IPS DF 6.9 (cell line): ENCODE data around the gene TBX6.
"Not testable (repeated sequence)": the region's sequence is repeated elsewhere in the genome, so short reads cannot be mapped to it uniquely, and the experiment has no call there.

Experiments
- DNase-seq: peaks from one replicate; pipeline ENCODE4 v3.0.0-alpha.2; 2013; ENCODE audit warnings: low read depth, low spot score
- H3K27ac ChIP-seq: one replicate; pipeline ENCODE4 v1.5.1; 2013; ENCODE audit warnings: low read length, control low read depth
- H3K27me3 ChIP-seq: 2 replicates; pipeline ENCODE4 v1.6.1; 2013; ENCODE audit warnings: mild to moderate bottlenecking, low read length; ENCODE audit not compliant: control insufficient read depth, insufficient read depth
- H3K36me3 ChIP-seq: 2 replicates; pipeline ENCODE4 v1.6.1; 2013; ENCODE audit warnings: low read length; ENCODE audit not compliant: control insufficient read depth, insufficient read depth
- H3K4me1 ChIP-seq: 2 replicates; pipeline ENCODE4 v1.6.1; 2013; ENCODE audit warnings: low read length; ENCODE audit not compliant: control insufficient read depth, insufficient read depth
- H3K4me3 ChIP-seq: 2 replicates; pipeline ENCODE4 v1.5.1; 2013; ENCODE audit warnings: mild to moderate bottlenecking, low read length
- H3K9me3 ChIP-seq: 2 replicates; pipeline ENCODE4 v1.6.1; 2013; ENCODE audit warnings: low read length, inconsistent platforms; ENCODE audit not compliant: control insufficient read depth, insufficient read depth
- WGBS: extraction: QIAGEN DNeasy Blood & Tissue Kit; methylation state at CpG from one replicate; pipeline ENCODE4 v1.1.7; 2013; ENCODE audit warnings: mixed read lengths, missing lambda C conversion rate; ENCODE audit not compliant: insufficient read length, insufficient coverage; 5-methylcytosine and 5-hydroxymethylcytosine counted together

TBX6 gene

DNA sequence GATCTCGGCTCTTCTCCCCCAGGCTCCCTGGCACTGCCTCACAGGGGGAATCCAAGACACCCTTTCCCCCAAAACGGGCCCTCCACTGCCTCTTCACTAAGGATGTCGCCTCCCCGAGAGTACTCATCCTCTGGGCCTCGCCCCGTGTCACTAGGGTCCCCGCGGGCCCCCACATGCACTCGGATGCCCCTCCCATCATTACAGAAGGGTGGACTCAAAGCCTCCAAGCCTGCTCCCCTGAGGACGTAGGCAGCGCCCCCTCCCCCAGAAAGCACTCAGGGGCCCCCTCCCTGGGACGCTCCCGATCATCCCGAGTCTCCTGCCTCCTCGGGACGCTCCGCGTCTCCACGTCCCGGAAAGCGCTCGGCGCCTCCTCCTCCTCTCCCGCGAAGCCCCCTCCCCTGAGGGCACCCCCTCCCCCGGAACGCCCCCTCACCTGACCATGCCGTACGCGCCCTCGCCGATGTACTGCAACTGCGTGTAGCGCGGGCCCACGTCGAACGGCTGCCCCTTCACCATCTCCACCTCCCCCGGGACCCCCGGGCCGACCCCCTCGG is 31.0 kb upstream of the TBX6 start:
- no CpG with 5 or more reads among the region's 42 CpGs for WGBS
- Histone ChIP-seq H3K27ac (no peak overlapping the region), H3K4me1 (no peaks in the 10 kb centered on the region), H3K4me3 (peak overlapping the region; percentile 70; the same call in 1 of the 2 replicates), H3K36me3 (peaks cover 2% of the 10 kb centered on the region; the same call in 1 of the 2 replicates), H3K9me3 (no peaks in the 10 kb centered on the region), H3K27me3 (no peaks in the 10 kb centered on the region)
- no peak for DNase-seq

DNA sequence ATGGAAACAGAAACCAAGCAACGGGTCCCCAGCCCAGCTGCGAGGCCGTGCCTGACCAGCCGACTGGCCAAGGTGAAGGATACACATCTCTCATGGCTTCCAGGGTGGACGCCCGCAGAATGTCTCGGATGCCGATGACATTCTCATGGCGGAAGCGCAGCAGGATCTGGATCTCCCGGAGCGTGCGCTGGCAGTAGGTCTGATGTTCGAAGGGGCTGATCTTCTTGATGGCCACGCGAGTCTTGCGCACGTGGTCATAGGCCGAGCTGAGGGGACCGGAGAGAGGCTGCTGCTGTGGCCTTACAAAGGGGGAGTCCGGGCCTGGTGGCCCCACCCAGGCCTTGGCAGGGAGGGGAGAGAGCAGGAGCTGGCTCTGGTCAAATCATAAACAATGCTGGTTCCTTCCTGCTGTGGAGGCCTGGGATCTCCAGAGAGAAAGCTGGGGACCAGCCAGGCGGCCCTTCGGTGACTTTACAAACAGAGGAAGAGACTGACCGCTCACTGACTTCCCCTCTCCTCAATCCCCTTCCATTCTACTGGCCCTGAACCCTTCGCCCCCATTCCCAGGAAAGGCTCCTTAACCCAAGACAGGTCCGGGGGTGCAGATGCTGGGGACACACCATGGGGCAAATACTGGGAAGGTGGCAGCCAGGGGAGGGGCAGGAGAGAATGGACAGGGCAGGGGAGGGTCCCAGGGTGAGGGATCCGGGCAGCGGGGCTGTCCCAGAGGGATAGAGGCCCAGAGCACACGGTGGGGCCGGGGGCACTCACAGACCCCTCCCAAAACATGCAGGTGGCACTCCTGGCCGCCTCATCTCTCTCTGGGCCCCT is 30.2 kb upstream of the TBX6 start:
- Histone ChIP-seq H3K27me3 (no peaks in the 10 kb centered on the region), H3K4me1 (no peaks in the 10 kb centered on the region), H3K27ac (no peak overlapping the region), H3K36me3 (peaks cover 4% of the 10 kb centered on the region; the same call in 1 of the 2 replicates), H3K4me3 (peak overlapping the region; percentile 70; the same call in 1 of the 2 replicates), H3K9me3 (no peaks in the 10 kb centered on the region)
- no CpG with 5 or more reads among the region's 31 CpGs for WGBS
- DNase-seq: no peak

DNA sequence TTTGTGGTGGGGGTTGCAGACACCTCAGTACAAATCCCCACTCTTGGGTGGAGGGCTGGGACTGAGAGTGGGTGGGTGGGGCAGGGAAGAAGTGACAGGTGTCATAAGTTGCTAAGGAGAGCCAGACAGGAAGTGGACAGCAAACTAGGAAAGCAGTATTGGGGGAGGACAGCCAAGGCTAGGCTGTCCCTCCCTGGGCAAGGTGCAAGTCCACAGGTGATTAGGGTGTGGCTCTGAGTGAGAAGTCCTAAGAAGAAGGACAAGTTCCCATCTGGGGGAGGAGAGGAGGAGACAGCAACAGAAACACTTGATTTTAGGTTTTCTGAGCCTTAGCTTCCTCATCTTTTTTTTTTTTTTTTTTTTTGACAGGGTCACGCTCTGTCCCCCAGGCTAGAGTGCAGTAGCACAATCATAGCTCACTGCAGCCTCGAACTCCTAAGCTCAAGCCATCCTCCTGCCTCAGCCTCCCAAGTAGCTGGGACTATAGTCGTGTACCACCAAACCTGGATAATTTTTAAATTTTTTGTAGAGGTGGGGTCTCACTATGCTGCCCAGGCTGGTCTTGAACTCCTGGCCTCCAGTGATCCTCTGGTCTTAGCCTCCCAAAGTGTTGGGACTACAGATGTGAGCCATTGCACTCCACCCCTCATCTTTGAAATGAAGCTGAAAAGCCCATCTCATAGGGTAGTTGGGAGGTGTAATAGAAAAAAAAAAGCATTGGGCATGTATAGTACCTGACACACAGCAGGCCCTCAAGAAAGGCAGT is 28.8 kb upstream of the TBX6 start:
- no peak for DNase-seq
- Histone ChIP-seq H3K4me1 (no peaks in the 10 kb centered on the region), H3K4me3 (no peak overlapping the region), H3K36me3 (peaks cover 4% of the 10 kb centered on the region; the same call in 1 of the 2 replicates), H3K9me3 (no peaks in the 10 kb centered on the region), H3K27ac (no peak overlapping the region), H3K27me3 (no peaks in the 10 kb centered on the region)
- no CpG with 5 or more reads among the region's 3 CpGs for WGBS

DNA sequence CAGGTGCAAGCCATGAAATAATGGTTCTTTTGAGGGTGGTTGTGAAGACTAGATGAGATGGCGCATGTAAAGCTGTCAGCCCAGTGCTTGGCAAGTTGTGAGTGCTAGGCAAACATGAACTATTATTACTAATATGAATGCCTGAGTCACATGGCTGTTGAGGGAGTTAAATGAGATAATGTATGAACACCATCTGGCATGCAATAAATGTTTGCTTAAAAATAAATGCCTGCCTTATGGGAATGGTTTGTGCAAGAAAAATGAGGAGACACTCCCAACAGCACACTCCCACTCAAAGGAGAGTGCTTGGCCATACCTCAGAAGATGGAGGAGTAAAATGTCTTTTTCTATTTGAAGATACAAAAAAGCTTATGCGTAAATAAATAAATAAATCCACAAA is 27.7 kb upstream of the TBX6 start:
- no peaks in the 10 kb centered on the region for H3K27me3 ChIP-seq
- H3K4me1 ChIP-seq: no peaks in the 10 kb centered on the region
- H3K36me3 ChIP-seq: peaks cover 4% of the 10 kb centered on the region; the same call in 1 of the 2 replicates
- H3K4me3 ChIP-seq: no peak overlapping the region
- no peaks in the 10 kb centered on the region for H3K9me3 ChIP-seq
- no CpG with 5 or more reads among the region's 2 CpGs for WGBS
- no peak overlapping the region for H3K27ac ChIP-seq
- DNase-seq: no peak

DNA sequence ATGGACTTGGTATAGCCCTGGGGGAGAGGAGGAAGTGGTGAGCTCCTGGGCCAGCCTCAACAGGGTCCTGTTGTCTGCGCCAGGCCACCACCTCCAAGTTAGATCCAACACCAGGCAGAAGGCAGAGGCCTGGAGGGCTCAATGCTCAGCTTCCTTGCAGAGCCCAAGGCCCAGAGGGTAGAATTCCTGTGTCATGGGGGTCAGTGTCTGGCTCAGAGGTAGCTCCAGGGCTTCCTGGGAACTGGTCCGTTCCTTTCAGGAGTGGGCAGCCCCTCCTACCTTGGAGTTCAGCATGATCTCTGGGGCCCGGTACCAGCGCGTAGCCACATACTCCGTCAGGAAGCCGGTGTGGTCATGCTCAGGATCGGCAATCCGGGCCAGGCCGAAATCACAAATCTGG is 26.0 kb upstream of the TBX6 start:
- no peak overlapping the region for H3K27ac ChIP-seq
- H3K27me3 ChIP-seq: no peaks in the 10 kb centered on the region
- no CpG with 5 or more reads among the region's 10 CpGs for WGBS
- peaks cover 4% of the 10 kb centered on the region; the same call in 1 of the 2 replicates for H3K36me3 ChIP-seq
- DNase-seq: no peak
- H3K9me3 ChIP-seq: no peaks in the 10 kb centered on the region
- H3K4me3 ChIP-seq: no peak overlapping the region
- no peaks in the 10 kb centered on the region; the same call in 1 of the 2 replicates for H3K4me1 ChIP-seq

GRCh38 chr16:30116291-30117207 is 24.8 kb upstream of the TBX6 start:
- no peak overlapping the region for H3K27ac ChIP-seq
- H3K4me3 ChIP-seq: no peak overlapping the region
- WGBS: no CpG with 5 or more reads among the region's 16 CpGs
- H3K4me1 ChIP-seq: no peaks in the 10 kb centered on the region; the same call in 1 of the 2 replicates
- peaks cover 4% of the 10 kb centered on the region; the same call in 1 of the 2 replicates for H3K36me3 ChIP-seq
- no peak for DNase-seq
- H3K9me3 ChIP-seq: no peaks in the 10 kb centered on the region
- H3K27me3 ChIP-seq: no peaks in the 10 kb centered on the region

- Histone ChIP-seq H3K9me3 (no peaks in the 10 kb centered on the region), H3K4me1 (no peaks in the 10 kb centered on the region; the same call in 1 of the 2 replicates), H3K36me3 (peaks cover 4% of the 10 kb centered on the region; the same call in 1 of the 2 replicates), H3K27me3 (no peaks in the 10 kb centered on the region), H3K27ac (no peak overlapping the region), H3K4me3 (no peak overlapping the region)
- no peak for DNase-seq
- WGBS: no CpG with 5 or more reads among the region's 7 CpGs
Observed at GRCh38 chr16:30115238-30115637, 23.5 kb upstream of the TBX6 start.

- not testable (repeated sequence) for H3K9me3 ChIP-seq, DNase-seq, H3K4me3 ChIP-seq, H3K27me3 ChIP-seq, H3K27ac ChIP-seq, H3K4me1 ChIP-seq, H3K36me3 ChIP-seq
- no CpG with 5 or more reads among the region's 7 CpGs for WGBS
Observed at GRCh38 chr16:30114833-30115232, 23.1 kb upstream of the TBX6 start.

- Histone ChIP-seq H3K4me3 (no peak overlapping the region), H3K36me3 (peaks cover 4% of the 10 kb centered on the region; the same call in 1 of the 2 replicates), H3K4me1 (no peaks in the 10 kb centered on the region; the same call in 1 of the 2 replicates), H3K9me3 (no peaks in the 10 kb centered on the region), H3K27me3 (no peaks in the 10 kb centered on the region), H3K27ac (no peak overlapping the region)
- WGBS: no CpG with 5 or more reads among the region's 11 CpGs
- no peak for DNase-seq
Observed at GRCh38 chr16:30114411-30114810, 22.7 kb upstream of the TBX6 start.
